K562 treated with DMSO at 1 percent for 48 hours (cell line): ENCODE data around the gene SCUBE2. TPM values are rescaled to one million over a fixed set of nuclear protein-coding genes. Genes with fewer than 3 reads are reported as not detected.

Source experiments
- total RNA-seq: library from RNA; unstranded; fragments of 300-600 nt; gene quantifications from 2 replicates; pipeline ENCODE4 v1.2.3, GENCODE V29; 2022; ENCODE audit warnings: low replicate concordance; ENCODE audit errors: extremely low read depth

The SCUBE2 gene
- not detected in 2 replicates for total RNA-seq

GRCh38 chr11:9091044-9091922, at the start of gene SCUBE2:
SCUBE2 (minus strand) TSS chr11:9091599; CDS start chr11:9091528, 71 bp downstream.

GRCh38 chr11:9003573-9004182, 87.7 kb downstream of the SCUBE2 start, which contains the start of gene NRIP3:
NRIP3 (minus strand) TSS chr11:9004001; CDS start chr11:9003935, 66 bp downstream.

Other genes starting within 250 kb of the SCUBE2 start
- not detected in 2 replicates for gene AKIP1, start 180.4 kb downstream of the SCUBE2 start, total RNA-seq
- gene C11orf16, start 158.7 kb downstream of the SCUBE2 start, total RNA-seq: not detected in 2 replicates
- gene ASCL3, start 148.6 kb downstream of the SCUBE2 start, total RNA-seq: not detected in 2 replicates
- gene TMEM9B, start 127.2 kb downstream of the SCUBE2 start, total RNA-seq: not detected in 2 replicates
- not detected in 2 replicates for gene NRIP3, start 87.6 kb downstream of the SCUBE2 start, total RNA-seq
- not detected in 2 replicates for gene DENND5A, start 173.8 kb upstream of the SCUBE2 start, total RNA-seq
- gene TMEM41B, start 223.0 kb upstream of the SCUBE2 start, total RNA-seq: not detected in 2 replicates